GM18870 (cell line): Measurements from ENCODE around the gene NOX3.
"Not testable (repeated sequence)": the region's sequence is repeated elsewhere in the genome, so short reads cannot be mapped to it uniquely, and the experiment has no call there.

Experiments
- ATAC-seq: cut with Tn5 transposase; IDR thresholded peaks from one replicate; pipeline ENCODE4 v1.9.1; 2021; ENCODE audit warnings: moderate library complexity; ENCODE audit not compliant: unreplicated experiment

NOX3 gene

GRCh38 chr6:155468543-155468942 is 12.9 kb upstream of the NOX3 start:
- not testable (repeated sequence) for ATAC-seq

GRCh38 chr6:155466539-155466938 is 10.9 kb upstream of the NOX3 start:
- ATAC-seq = no peak

- ATAC-seq = no peak
Measured at GRCh38 chr6:155461556-155461955, 5.9 kb upstream of the NOX3 start.

GRCh38 chr6:155454471-155454870 is 1.2 kb downstream of the NOX3 start:
- ATAC-seq = no peak

GRCh38 chr6:155454008-155454407 is 1.6 kb downstream of the NOX3 start:
- no peak for ATAC-seq

GRCh38 chr6:155452576-155452975 is 3.1 kb downstream of the NOX3 start:
- ATAC-seq = no peak

- not testable (repeated sequence) for ATAC-seq
Measured at GRCh38 chr6:155451530-155451929, 4.1 kb downstream of the NOX3 start.

- no peak for ATAC-seq
Measured at GRCh38 chr6:155450240-155450581, 5.4 kb downstream of the NOX3 start.

GRCh38 chr6:155449450-155450239 is 6.0 kb downstream of the NOX3 start:
- no peak for ATAC-seq

- ATAC-seq = no peak
Measured at GRCh38 chr6:155448668-155449449, 6.8 kb downstream of the NOX3 start.

- ATAC-seq = no peak
Measured at GRCh38 chr6:155447949-155448348, 7.7 kb downstream of the NOX3 start.

- ATAC-seq = no peak
Measured at GRCh38 chr6:155444952-155445903, 10.4 kb downstream of the NOX3 start.

GRCh38 chr6:155444120-155444917 is 11.3 kb downstream of the NOX3 start:
- ATAC-seq = no peak

- no peak for ATAC-seq
Measured at GRCh38 chr6:155443168-155443567, 12.5 kb downstream of the NOX3 start.

GRCh38 chr6:155442562-155442961 is 13.1 kb downstream of the NOX3 start:
- no peak for ATAC-seq

- no peak for ATAC-seq
Measured at GRCh38 chr6:155441112-155441465, 14.6 kb downstream of the NOX3 start.

GRCh38 chr6:155440398-155441111 is 15.1 kb downstream of the NOX3 start:
- no peak for ATAC-seq

- ATAC-seq = no peak
Measured at GRCh38 chr6:155439376-155439775, 16.3 kb downstream of the NOX3 start.

- no peak for ATAC-seq
Measured at GRCh38 chr6:155436981-155437749, 18.5 kb downstream of the NOX3 start.
